Right hindlimb (tissue), 1 donor: ENCODE results near the gene RASSF8.

Experiments used
- DNase-seq: peaks from one replicate; pipeline ENCODE4 v3.0.0-alpha.2; 2018

The RASSF8 gene

GRCh38 chr12:25994901-25995625, 36.6 kb downstream of the RASSF8 start:
- no peak for DNase-seq

GRCh38 chr12:25995906-25996305, 37.4 kb downstream of the RASSF8 start:
- no peak for DNase-seq

GRCh38 chr12:25996677-25997076, 38.2 kb downstream of the RASSF8 start:
- DNase-seq = no peak

GRCh38 chr12:25997201-25997963, 38.9 kb downstream of the RASSF8 start:
- no peak for DNase-seq

GRCh38 chr12:26000898-26001297, 42.4 kb downstream of the RASSF8 start:
- no peak for DNase-seq

- DNase-seq = no peak
These were observed 43.0 kb downstream of the RASSF8 start for GRCh38 chr12:26001530-26001929.

GRCh38 chr12:26003065-26003464, 44.6 kb downstream of the RASSF8 start:
- DNase-seq = no peak

- no peak for DNase-seq
These were observed 49.1 kb downstream of the RASSF8 start for GRCh38 chr12:26007566-26007965.

GRCh38 chr12:26009593-26009992, 51.1 kb downstream of the RASSF8 start:
- DNase-seq = no peak

- DNase-seq = no peak
These were observed 51.9 kb downstream of the RASSF8 start for GRCh38 chr12:26010293-26010821.

- DNase-seq = no peak
These were observed 52.6 kb downstream of the RASSF8 start for GRCh38 chr12:26011099-26011498.

GRCh38 chr12:26014085-26014484, 55.6 kb downstream of the RASSF8 start:
- DNase-seq = no peak

- DNase-seq = no peak
These were observed 58.0 kb downstream of the RASSF8 start for GRCh38 chr12:26016516-26016915.

- DNase-seq = no peak
These were observed 59.2 kb downstream of the RASSF8 start for GRCh38 chr12:26017484-26018211.

GRCh38 chr12:26018926-26019325, 60.4 kb downstream of the RASSF8 start:
- no peak for DNase-seq

GRCh38 chr12:26021534-26021933, 63.1 kb downstream of the RASSF8 start:
- DNase-seq = no peak

GRCh38 chr12:26022043-26022442, 63.6 kb downstream of the RASSF8 start:
- no peak for DNase-seq

GRCh38 chr12:26026713-26027112, 68.2 kb downstream of the RASSF8 start:
- no peak for DNase-seq

- no peak for DNase-seq
These were observed 68.9 kb downstream of the RASSF8 start for GRCh38 chr12:26027401-26027800.

- DNase-seq = no peak
These were observed 70.7 kb downstream of the RASSF8 start for GRCh38 chr12:26028953-26029735.

GRCh38 chr12:26029736-26030022, 71.2 kb downstream of the RASSF8 start:
- DNase-seq = no peak

GRCh38 chr12:26030371-26030770, 71.9 kb downstream of the RASSF8 start:
- no peak for DNase-seq

- no peak for DNase-seq
These were observed 72.8 kb downstream of the RASSF8 start for GRCh38 chr12:26031318-26031717.
